Left hindlimb (tissue), 1 donor: Measurements from ENCODE around the gene PRKG1.

Experiments used
- DNase-seq: peaks from one replicate; pipeline ENCODE4 v3.0.0-alpha.2; 2018

The PRKG1 gene

DNA sequence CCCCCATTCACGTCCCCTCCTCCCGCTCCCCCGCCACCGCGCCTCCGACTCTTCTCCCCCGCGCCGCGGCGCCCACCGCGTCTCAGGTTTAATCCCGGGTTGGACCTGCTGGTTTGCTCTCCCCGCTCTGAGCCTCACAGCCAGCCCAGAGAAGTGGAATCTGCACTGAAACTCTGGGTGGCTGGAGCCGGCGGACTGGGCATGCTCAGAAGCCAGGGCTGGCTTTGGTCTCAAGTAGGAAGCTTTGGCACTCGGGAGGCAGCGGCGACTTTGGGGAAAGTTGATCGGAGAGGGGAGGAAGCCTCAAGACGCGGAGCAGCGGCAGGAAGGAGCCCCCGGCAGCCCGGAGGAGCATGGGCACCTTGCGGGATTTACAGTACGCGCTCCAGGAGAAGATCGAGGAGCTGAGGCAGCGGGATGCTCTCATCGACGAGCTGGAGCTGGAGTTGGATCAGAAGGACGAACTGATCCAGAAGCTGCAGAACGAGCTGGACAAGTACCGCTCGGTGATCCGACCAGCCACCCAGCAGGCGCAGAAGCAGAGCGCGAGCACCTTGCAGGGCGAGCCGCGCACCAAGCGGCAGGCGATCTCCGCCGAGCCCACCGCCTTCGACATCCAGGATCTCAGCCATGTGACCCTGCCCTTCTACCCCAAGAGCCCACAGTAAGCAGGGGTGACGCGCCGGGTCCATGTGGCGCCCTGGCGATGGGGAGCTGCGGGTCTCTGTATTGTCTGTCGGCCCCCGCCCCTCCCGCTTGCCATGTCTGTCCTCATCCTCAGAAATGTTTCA is at the start of gene PRKG1:
Gene PRKG1, plus strand, starts transcription at position 250 of the 791 bp plus-strand sequence.
- peak; percentile 88 for DNase-seq

DNA sequence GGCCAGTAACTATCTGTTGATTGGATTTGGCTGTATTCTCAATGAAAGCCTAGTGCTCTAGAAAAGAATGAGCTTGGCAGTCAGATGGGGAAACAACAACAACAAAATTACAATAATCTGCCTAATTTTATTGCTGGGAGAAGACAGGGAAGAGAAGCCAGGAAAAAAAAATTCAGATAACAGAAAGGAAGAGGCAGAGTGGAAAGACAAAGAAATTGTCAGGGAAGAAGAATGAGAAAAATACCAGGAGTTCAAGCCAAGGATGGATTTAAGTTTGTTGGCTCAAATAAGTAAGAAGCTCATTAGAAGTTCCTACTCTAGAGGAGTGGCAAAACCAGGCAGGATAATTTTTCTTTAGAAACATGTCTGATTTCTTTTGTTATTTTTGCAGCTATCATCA is 45.9 kb upstream of the PRKG1 start:
- DNase-seq = no peak

DNA sequence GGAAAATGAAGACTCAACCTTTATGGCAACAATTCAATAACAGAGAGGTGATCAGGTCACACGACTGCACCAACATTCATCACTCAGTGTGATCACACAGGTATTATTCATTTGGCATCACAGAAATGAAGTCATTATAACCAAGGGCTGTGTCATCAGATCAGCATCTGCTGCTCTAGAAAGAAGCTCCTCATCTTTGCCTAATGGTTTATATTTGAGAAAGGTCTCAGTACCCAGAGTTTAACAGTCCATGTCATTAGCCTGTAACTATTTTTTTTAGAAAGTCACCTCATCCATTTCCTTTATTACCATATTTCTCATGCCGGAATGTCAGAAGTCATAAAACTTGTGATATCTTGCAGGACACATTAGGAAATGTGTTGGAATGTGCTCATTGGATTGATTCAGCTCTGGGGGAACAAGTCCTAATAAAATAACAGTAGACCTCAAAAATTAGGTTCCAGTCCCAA is 45.1 kb upstream of the PRKG1 start:
- no peak for DNase-seq

DNA sequence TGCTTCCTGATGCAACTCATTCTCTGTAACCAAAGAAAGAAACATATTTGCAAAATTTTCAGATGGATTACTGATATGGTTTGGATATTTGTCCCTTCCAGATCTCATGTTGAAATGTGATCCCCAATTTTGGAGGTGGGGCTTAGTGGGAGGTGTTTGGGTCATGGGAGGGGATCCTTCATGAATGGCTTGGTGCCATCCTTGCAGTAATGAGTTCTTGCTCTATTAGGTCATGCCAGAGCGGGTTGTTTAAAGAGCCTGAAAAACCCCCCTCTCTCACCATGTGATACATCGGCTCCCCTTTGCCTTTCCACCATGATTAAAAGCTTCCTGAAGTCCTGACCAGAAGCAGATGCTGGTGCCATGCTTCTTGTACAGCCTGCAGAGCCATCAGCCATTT is 43.8 kb upstream of the PRKG1 start:
- no peak for DNase-seq

DNA sequence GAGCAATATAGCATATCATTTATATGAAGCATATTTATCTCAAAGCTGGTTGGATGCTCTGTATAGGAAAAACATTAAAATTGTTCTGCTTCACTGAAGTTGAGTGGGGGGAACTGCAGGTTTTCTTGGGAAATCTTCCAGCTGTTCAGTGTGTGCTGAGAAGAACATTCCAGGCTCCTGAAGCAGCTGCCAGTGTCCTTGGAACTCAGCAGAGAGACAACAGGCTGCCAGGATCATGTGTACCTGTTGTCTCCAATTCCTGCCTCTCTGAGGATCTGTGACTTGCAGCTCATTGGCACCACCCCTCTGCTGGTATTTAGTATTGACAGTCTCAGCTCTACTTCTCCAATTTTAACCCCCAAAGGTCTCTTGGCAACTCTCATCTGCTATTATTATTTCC is 42.3 kb upstream of the PRKG1 start:
- DNase-seq = no peak

DNA sequence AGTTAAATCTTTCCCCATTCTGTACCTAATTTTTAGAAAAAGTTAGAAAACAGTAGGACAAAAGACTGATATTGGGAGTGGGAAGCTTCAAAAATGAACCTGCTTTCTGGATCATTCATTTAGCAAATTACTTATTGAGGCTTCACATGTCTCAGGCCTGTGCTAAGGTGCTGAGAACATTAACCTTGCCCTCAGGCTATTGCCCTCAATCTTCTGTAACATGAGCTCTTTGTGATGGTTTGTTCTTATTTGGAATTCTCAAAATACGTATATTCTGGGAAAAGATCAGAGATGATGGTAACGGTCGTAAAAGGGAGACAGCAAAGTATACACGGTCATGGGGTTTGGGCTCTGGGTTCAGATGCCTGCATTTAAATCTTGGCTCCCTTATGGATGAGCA is 39.5 kb upstream of the PRKG1 start:
- no peak for DNase-seq

DNA sequence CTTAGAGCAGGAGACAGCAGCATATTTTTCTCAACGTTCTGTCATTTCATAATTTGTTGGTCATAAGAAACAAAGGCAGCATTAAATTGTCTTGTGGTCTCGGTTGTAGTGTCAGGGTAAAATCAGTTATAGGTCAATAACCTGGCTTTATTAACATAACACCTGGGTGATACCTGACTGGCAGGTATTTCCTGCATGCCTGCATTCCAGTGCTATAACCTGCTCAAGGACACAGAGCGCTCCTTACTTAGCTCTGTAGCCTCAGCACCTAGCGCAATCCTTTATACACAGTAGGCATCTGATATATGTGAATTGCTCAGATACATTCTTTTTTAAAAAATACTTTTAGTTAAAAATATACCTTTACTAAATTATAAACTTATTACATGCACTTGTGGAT is 38.9 kb upstream of the PRKG1 start:
- no peak for DNase-seq

DNA sequence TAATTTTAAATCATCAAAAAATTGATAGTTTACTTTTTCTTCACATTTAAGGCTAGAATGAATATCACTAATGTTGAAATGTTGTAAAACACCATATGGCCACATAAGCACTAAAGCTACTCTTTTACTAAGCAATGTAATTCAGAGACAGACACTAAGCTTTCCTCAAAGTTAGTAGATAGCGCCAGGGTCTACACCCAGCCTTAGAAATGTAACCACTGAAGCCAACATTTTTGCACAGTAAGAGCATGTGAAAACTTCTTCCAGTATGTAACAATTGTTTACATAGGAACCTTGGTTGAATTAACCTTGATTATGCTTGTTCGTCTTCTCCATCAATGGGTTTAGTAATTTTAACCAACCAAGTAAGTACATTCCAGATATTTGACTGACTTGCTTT is 28.4 kb upstream of the PRKG1 start:
- DNase-seq = no peak

DNA sequence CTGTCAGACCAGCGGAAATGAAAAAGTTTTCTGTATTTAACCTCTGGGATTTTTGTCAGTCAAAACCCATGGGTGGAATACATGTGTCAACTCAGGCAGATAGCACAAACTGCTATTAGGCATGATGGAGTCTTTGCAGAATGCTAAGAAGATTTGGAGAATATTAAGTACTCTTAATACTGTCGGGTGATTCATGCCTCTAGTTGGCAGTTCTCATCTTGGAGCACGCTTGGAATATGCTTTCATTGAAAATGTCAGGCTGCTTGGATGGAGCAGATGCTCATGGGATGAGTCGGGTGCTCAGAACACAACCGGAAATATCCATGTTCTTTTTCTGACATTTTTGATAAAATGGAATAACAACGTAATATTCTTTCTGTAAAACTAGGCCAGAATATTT is 27.6 kb upstream of the PRKG1 start:
- no peak for DNase-seq

DNA sequence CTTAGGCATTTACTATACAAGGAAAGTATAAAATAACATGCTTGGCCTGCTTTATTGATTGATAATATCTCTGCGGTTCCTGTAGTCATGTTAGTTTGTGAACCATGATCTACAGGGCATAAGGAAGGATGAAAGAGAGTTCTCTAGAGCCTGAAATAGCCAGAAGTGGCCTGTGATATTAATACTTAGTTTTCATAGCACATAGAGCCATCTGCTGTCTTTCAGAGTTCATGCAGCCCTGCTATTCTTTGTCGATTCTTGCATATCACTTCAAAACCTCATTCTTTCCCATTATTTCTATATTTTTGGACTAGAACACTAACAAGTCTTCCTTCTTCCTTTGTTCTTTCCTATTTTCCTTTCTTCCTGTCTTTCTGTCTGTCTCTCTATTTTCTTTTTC is 26.4 kb upstream of the PRKG1 start:
- no peak for DNase-seq

DNA sequence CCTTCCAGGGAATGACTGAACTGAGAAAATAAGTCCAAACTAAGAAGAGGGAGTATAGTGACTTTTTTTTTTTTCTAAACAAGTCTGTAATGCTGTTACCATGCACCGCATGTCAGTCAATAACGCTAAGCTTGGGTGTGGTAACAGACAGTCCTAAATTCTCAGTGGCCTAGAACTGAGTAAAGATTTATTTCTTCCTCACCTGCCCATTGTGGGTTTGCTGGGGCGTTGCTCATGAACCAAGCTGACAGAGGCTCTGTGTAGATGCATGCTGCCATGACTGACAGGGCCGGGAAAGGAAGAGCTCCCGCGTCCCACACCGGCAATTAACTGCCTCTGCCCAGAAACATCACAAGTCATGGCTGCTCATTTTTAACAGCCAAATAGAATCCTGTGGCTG is 25.5 kb upstream of the PRKG1 start:
- DNase-seq = no peak

DNA sequence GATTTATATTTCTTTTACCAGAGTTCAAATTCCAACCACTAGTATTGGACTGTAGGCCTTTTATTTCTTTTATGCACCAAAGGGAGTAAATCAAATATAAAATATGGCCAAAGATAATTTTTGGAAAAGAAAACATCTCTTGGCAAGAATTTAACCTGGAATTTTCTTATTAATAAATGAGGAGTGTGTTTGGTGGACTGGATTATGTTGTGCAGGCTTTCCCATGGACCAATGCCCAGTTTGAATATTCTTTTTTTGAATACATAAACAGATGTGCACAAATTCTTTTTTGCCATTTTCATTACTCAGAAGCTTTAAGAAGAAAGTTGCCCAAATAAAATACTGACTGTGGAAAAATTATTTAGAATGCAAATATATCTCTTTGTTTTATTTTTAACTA is 22.1 kb upstream of the PRKG1 start:
- no peak for DNase-seq

DNA sequence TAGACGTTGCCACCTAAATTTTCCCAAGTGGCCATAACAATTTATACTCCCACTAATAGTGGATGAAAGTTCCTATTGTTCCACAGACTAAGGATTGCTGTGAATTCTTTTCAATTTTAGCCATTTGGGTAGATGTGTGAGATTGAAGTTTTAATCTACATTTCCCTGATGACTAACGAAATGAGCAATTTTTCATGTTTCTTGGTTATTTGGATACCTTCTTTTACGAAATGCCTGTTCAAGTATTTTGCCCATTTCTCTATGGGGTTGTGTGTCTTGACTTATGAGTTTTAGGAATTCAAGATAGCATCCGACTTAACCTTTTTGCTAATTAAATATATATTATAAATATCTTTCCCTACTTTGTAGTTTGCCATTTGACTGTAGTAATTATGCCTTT is 16.4 kb upstream of the PRKG1 start:
- no peak for DNase-seq

DNA sequence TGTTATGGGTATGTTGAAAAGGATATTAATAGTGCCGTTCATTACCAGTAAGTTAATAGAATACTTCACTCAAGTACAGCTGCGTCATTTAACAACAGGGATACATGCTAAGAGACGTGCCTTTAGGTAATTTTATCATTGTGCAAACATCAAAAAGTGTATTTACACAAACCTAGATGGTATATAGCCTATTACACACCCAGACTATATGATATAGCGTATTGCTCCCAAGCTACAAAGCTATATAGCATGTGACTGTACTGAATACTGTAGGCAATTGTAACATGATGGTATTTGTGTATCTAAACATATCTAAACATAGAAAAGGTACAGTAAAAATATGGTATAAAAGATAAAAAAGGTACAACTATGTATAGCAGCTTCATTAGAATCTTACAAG is 11.1 kb upstream of the PRKG1 start:
- no peak for DNase-seq

DNA sequence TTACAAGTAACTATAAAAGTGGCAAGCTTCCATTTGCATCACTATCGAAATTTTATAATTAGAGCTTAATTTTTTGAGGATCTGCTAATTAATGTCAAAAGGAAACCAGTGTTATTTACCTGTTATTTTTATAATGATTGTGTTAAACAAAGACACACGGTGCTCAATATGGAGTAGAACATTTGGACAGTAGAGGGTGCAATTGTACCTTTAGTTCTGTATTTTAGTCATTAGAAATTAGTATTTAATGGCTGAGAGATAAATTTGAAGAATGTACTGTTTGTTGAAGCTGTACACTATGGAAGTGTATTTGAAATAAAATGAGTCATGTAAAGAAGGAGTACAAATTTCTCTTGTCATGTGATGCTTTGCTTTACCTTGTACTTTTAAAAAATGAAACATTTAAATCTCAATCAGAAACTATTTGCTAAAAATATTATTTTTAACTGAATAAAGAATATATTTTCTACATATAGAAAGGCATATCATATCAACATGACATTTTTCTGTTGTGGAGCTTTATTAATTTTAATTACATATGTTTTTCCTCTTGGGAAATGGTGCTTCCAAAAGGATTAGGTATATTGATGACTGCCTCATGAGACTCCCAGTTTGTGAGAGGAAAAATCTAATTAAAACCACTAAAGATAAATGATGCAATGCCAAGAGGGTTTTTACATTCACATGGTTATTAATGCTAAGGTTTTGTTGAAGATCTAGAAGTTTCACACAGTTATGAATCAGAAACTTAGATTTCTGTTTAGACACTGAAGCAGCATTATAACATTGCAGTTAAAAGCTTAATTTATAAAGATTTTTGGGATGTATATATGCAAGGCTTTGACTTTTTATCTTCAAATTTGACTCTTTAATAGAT is 10.4 kb upstream of the PRKG1 start:
- DNase-seq = no peak

DNA sequence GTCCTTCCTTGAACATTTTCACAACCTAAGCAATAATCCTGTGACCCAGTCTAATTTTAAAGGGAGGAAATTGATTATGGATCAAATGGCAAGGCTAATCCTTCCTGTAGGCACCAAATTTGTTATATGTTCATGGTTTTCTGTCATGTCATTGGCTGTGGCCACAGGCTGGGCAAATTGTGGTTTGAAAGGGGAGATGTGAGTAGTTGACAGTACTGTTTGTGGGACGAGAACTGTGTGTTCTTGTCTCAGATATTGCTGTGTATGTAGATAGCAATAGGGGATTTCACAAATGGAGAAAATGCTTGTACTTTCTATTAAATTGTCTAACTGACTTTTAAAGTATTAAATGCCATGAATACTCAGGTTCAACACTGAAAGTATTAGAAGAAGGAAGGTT is 8.1 kb upstream of the PRKG1 start:
- DNase-seq = no peak

DNA sequence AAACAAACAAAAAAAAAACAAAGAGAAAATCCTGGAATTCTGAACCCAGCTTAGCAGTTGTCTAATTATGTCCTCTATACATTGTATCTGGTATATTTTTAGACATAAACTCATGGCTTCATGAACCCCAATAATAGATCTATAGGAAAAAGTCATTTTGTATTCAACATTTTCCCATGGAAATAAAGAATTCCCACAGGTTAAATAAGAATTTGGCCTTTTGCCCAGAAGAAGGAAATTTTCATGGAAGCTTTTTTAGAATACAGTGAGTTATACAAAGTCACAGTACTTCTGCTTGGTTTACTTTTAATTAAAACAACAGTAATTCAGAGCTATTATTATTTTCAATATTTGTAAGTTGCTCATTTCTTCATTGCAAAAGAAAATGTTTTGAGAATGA is 2.1 kb upstream of the PRKG1 start:
- no peak for DNase-seq

DNA sequence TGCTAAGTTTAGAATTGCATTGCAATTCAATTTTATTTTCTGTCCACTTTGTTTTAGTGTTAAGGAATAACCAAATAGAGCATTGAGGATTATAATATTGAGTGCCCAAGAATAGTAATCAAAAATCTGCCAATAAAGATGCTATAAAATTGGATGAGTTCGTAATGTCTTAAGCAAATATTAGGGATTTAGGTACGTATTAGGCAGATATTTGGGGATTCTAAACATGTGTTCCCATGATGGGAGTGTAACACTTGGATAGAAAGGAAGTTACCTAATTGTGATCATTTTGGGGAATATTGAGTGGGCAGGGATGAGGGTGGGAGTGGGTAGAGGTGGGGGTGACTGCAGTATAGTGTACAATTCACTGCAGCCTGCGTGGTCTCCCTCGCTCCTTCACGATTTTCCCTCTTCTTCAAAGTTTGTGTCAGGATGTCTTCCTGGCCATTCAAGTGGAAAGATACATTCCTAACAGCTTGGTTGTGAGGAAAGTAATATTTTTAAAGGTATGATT is 1.3 kb upstream of the PRKG1 start:
- no peak for DNase-seq

DNA sequence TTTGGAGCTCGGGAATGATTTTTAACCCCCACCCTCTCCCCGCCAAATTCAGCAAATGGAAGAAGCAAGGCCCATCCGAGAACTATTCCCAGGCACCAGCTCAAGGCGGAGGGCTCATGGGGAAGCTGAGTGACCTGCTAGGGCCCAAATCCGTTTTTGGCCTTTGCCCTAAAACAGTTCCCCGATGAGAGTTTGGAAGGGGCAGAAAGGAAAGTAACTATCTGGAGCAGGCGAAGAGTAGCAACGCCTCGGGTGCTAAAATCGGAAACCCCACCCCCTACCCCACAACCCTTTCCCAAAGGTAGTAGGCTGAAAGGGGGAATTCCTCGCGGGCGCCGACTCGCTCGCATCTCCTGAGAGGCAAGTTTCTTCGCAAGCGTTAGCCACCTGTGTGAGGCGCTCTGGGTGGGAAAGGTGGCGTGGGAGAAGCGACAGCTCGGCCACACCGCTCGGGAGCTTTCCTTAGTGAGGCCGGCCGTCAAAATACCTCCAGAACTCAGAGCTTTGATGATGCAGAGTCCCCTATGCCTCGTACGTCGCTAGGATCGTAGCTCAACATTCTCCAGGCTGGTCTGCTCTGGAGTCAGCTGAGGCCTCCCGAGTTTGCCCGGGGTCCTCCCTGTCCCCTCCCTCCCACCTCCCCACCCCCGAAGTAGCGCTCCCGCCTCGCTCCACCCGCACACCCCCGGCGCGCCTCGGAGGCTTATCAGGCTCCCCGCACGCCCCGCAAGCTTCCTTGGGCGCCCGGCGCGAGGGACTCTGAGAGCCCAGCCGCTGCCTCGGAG is 642 bp upstream of the PRKG1 start:
- peak; percentile 67 for DNase-seq

DNA sequence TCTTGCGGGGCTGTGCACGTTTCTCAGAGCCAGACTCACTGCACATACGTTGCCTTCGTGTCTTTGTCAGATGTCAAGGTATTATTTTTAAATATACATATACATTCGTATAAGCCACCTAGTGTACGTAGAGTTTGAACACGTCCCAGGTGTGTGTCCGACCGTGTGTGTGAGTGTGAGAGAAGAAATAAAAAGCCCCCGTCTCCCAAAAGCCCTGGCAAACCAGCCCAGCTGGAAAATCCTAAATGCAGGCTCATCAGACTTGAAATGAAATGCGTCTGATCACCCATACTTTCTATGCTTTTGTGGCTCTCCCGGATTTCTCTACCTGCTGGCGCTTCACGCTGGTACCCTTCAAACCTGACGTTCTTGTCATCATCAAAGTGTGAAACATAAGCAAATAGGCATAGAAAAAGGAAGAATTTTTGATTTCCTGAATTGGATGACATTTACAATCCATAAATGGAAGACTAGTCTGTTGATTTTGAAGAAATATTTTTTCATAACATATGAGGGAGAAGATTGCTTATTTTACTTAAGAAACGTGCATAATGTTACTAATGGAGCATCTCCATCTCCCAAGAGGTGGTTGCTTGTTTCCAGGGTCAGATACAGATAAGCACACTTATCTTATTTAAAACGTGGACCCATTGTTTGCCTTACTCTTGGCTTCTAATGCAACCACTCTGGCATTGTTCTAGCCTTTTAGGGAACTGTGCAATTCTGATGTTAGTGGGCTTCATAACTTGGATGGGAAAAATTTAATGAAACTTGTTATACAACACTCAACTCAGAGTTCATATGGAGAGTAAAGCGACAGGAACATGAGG is 971 bp downstream of the PRKG1 start:
- DNase-seq = peak; percentile 41

DNA sequence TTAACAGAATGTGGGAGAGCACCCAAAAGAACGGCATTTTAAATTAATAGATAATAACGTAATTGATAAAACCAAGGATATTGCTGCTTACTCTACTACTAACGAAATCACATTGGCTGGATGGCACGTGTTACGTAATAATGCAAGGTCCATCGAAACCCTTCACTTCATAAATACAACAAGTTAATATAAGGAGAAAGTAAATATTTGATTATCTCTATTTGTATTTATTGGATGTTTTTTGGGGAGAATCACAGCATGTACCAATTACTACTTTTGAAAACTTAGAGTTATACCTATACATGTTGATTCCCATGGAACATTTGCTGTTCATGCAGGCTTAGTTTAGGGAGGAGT is 1.6 kb downstream of the PRKG1 start:
- no peak for DNase-seq

DNA sequence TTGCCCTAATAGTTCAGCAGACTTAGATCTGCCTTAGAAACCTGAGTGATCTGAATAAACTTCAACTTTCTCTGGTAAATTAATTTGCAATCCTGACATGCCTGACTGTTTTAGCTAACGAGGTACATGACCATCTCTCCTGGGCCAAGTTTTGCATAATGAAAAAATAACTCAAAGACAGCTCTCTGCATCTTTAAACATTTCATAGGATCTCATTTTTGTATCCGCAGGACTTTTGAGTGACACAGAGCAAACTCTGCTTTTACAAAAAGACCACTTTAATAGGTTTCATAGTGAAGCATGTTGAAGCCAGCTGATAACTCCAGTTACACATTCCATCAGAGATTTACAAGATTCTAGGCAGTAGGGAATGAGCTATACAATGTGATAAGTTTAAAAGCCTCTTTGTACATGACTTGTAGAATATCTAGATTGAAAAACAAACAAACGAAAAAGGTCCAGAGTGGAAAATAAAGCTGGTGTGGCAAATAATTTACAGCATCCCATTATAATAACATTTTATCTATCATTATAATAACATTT is 2.1 kb downstream of the PRKG1 start:
- no peak for DNase-seq
